DOHH2 (cell line): Measurements from ENCODE around the gene TCHH.
"Not testable (repeated sequence)": the region's sequence is repeated elsewhere in the genome, so short reads cannot be mapped to it uniquely, and the experiment has no call there.

Experiments
- H3F3A ChIP-seq: fragments of 200-600 bp; sonication (generic), shearing (Covaris generic); 2 replicates; pipeline ENCODE4 v1.6.0; 2016; ENCODE audit warnings: antibody characterized with exemption, mild to moderate bottlenecking; ENCODE audit not compliant: control insufficient read depth, insufficient read depth
- H3K27ac ChIP-seq: fragments of 200-600 bp; sonication (generic); 2 replicates; pipeline ENCODE4 v1.5.1; 2014; ENCODE audit warnings: low read depth, mild to moderate bottlenecking, low read length, moderate library complexity
- H3K27me3 ChIP-seq: fragments of 200-600 bp; sonication (generic); 2 replicates; pipeline ENCODE4 v1.6.1; 2014; ENCODE audit warnings: mild to moderate bottlenecking, low read length, mixed read lengths; ENCODE audit not compliant: control insufficient read depth
- H3K36me3 ChIP-seq: fragments of 200-600 bp; sonication (generic); 2 replicates; pipeline ENCODE4 v1.6.1; 2014; ENCODE audit warnings: mild to moderate bottlenecking, low read length, moderate library complexity, mixed read lengths; ENCODE audit not compliant: control insufficient read depth
- H3K4me1 ChIP-seq: fragments of 200-600 bp; sonication (generic); 2 replicates; pipeline ENCODE4 v1.6.1; 2014; ENCODE audit warnings: mild to moderate bottlenecking, low read length, mixed read lengths; ENCODE audit not compliant: control insufficient read depth
- H3K4me2 ChIP-seq: fragments of 200-600 bp; sonication (generic); 2 replicates; pipeline ENCODE4 v1.6.0; 2014; ENCODE audit warnings: mild to moderate bottlenecking, low read length, moderate library complexity
- H3K4me3 ChIP-seq: fragments of 200-600 bp; sonication (generic); 2 replicates; pipeline ENCODE4 v1.5.1; 2014; ENCODE audit warnings: mild to moderate bottlenecking, low read length, mixed read lengths
- H3K79me2 ChIP-seq: fragments of 200-600 bp; sonication (generic); 2 replicates; pipeline ENCODE4 v1.6.1; 2014; ENCODE audit warnings: mild to moderate bottlenecking, low read length, mixed read lengths; ENCODE audit not compliant: control insufficient read depth
- H3K9me2 ChIP-seq: fragments of 200-600 bp; sonication (generic); replicated peaks from 2 replicates; pipeline ENCODE4 v1.6.1; 2014; ENCODE audit warnings: mild to moderate bottlenecking, low read length, mixed read lengths; ENCODE audit not compliant: control insufficient read depth
- H3K9me3 ChIP-seq: fragments of 200-600 bp; sonication (generic); 2 replicates; pipeline ENCODE4 v1.6.1; 2014; ENCODE audit warnings: antibody characterized with exemption, low read length, mixed read lengths; ENCODE audit not compliant: control insufficient read depth, insufficient read depth
- H4K20me1 ChIP-seq: fragments of 200-600 bp; sonication (generic); 2 replicates; pipeline ENCODE4 v1.6.0; 2014; ENCODE audit warnings: low read depth, mild to moderate bottlenecking, antibody characterized with exemption, low read length, moderate library complexity; ENCODE audit not compliant: control insufficient read depth, insufficient read depth
- EZH2phosphoT487 ChIP-seq: fragments of 200-600 bp; sonication (generic); IDR thresholded peaks from 2 replicates; pipeline ENCODE4 v1.6.1; 2017; ENCODE audit warnings: borderline replicate concordance, mild to moderate bottlenecking, antibody characterized with exemption, low read length, moderate library complexity, mixed read lengths
- TF ChIP-seq, protein P1 (sequence below): fragments of 200-600 bp; sonication (generic); IDR thresholded peaks from one replicate; pipeline ENCODE4 v1.5.1; 2014; ENCODE audit warnings: antibody characterized with exemption, mild to moderate bottlenecking, low read depth, low read length; ENCODE audit not compliant: poor library complexity, severe bottlenecking

Gene TCHH

DNA sequence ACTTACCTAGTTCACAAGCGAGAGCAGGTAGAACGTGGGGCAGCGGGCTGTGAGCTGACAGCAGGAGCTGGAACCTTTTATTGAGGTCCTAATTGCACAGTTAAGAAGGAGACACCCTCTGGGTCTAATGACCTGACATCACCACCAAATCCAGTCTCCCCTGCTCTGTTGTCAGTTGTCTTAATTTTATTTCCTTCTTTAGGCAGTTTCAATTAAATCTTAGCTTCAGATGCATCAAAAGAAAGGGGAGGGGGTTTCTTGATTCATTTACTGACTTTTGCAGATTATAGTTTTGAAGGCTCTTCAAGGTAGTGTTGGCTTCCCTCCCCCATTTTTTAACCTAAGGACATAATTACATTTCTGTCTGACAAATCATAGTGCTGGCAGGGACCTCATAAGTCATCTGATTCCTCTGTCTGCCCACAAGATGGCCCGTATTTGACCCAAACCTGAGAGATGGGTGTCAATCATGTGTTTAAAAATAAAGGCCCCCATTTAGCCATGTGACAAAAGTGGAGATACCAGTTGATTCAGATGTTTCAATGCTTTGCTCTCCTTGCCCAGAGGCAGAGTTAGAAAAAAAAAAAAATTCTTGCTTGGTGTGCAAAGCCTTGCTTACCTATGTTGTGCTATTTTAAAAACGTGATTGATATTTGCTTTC is 26.1 kb downstream of the TCHH start, which contains the start of gene TCHHL1:
Gene TCHHL1 (minus strand): TSS at position 51 of the 661 bp plus-strand sequence. CDS start 921 bp downstream, outside the sequence.
- H3K36me3 ChIP-seq = no peaks in the 10 kb centered on the region
- H3K4me2 ChIP-seq = no peak within 1 kb of the TSS
- H3K27ac ChIP-seq = no peak within 1 kb of the TSS
- H3K9me2 ChIP-seq = no peaks in the 10 kb centered on the region
- TF ChIP-seq, protein P1, sequence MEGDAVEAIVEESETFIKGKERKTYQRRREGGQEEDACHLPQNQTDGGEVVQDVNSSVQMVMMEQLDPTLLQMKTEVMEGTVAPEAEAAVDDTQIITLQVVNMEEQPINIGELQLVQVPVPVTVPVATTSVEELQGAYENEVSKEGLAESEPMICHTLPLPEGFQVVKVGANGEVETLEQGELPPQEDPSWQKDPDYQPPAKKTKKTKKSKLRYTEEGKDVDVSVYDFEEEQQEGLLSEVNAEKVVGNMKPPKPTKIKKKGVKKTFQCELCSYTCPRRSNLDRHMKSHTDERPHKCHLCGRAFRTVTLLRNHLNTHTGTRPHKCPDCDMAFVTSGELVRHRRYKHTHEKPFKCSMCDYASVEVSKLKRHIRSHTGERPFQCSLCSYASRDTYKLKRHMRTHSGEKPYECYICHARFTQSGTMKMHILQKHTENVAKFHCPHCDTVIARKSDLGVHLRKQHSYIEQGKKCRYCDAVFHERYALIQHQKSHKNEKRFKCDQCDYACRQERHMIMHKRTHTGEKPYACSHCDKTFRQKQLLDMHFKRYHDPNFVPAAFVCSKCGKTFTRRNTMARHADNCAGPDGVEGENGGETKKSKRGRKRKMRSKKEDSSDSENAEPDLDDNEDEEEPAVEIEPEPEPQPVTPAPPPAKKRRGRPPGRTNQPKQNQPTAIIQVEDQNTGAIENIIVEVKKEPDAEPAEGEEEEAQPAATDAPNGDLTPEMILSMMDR = no peak
- TF ChIP-seq EZH2phosphoT487 = no peak
- H3K9me3 ChIP-seq = no peaks in the 10 kb centered on the region
- H3K4me1 ChIP-seq = no peaks in the 10 kb centered on the region
- peaks cover 32% of the 10 kb centered on the region for H3K27me3 ChIP-seq
- H4K20me1 ChIP-seq = no peaks in the 10 kb centered on the region
- no peaks in the 10 kb centered on the region for H3K79me2 ChIP-seq
- no peaks in the 10 kb centered on the region for H3F3A ChIP-seq
- H3K4me3 ChIP-seq = no peak within 1 kb of the TSS

GRCh38 chr1:152086760-152087159 is 28.5 kb downstream of the TCHH start:
- H3K9me3 ChIP-seq = no peaks in the 10 kb centered on the region
- H3K27ac ChIP-seq = no peak overlapping the region
- peaks cover 32% of the 10 kb centered on the region for H3K27me3 ChIP-seq
- H3K79me2 ChIP-seq = no peaks in the 10 kb centered on the region
- no peaks in the 10 kb centered on the region for H3K36me3 ChIP-seq
- no peak overlapping the region for H3K4me2 ChIP-seq
- H3K4me1 ChIP-seq = no peaks in the 10 kb centered on the region
- H3K9me2 ChIP-seq = no peaks in the 10 kb centered on the region
- no peak for TF ChIP-seq EZH2phosphoT487
- TF ChIP-seq, protein P1 = no peak
- H3F3A ChIP-seq = no peaks in the 10 kb centered on the region
- H4K20me1 ChIP-seq = no peaks in the 10 kb centered on the region
- H3K4me3 ChIP-seq = no peak overlapping the region

GRCh38 chr1:152084853-152085252 is 30.4 kb downstream of the TCHH start:
- peaks cover 30% of the 10 kb centered on the region for H3K27me3 ChIP-seq
- TF ChIP-seq EZH2phosphoT487 = no peak
- TF ChIP-seq, protein P1 = no peak
- no peaks in the 10 kb centered on the region for H3F3A ChIP-seq
- no peak overlapping the region for H3K4me3 ChIP-seq
- H3K9me3 ChIP-seq = no peaks in the 10 kb centered on the region
- H3K9me2 ChIP-seq = no peaks in the 10 kb centered on the region
- no peaks in the 10 kb centered on the region for H4K20me1 ChIP-seq
- H3K36me3 ChIP-seq = no peaks in the 10 kb centered on the region
- no peaks in the 10 kb centered on the region for H3K79me2 ChIP-seq
- H3K27ac ChIP-seq = no peak overlapping the region
- H3K4me1 ChIP-seq = no peaks in the 10 kb centered on the region
- no peak overlapping the region for H3K4me2 ChIP-seq

GRCh38 chr1:152081026-152081425 is 34.2 kb downstream of the TCHH start:
- H3K4me3 ChIP-seq, H4K20me1 ChIP-seq, H3K4me1 ChIP-seq, H3K36me3 ChIP-seq, H3K27ac ChIP-seq, H3K9me2 ChIP-seq, H3K9me3 ChIP-seq, H3F3A ChIP-seq, H3K79me2 ChIP-seq, H3K4me2 ChIP-seq: not testable (repeated sequence)
- peaks cover 13% of the 10 kb centered on the region for H3K27me3 ChIP-seq

- H3K9me2 ChIP-seq, H3K4me1 ChIP-seq, H4K20me1 ChIP-seq, H3K36me3 ChIP-seq, H3F3A ChIP-seq, H3K9me3 ChIP-seq, H3K79me2 ChIP-seq, H3K4me3 ChIP-seq, H3K4me2 ChIP-seq, H3K27me3 ChIP-seq, H3K27ac ChIP-seq: not testable (repeated sequence)
Observed at GRCh38 chr1:152080494-152080893, 34.8 kb downstream of the TCHH start.
